Measurements from ENCODE around the gene POLR2H.

- TF ChIP-seq CTCF (optimal IDR thresholded peaks at IDR 0.05 in 1 of 3, IDR thresholded peaks at IDR 0.05 in 1 of 3, conservative IDR thresholded peaks at IDR 0.05 in 1 of 3; ENCODE audit: extremely low read depth in 1 of 3, insufficient read depth in 2 of 3, low read length in 3 of 3) = no peak
- TF ChIP-seq EZH2 (IDR thresholded peaks at IDR 0.05; ENCODE audit: low read length) = no peak
Observed at GRCh38 chr3:184333190-184333589, 28.3 kb upstream of the POLR2H start.
